Smooth muscle cell (in vitro differentiated cells): ENCODE measurements around the gene CD58. TPM values are rescaled to one million over a fixed set of nuclear protein-coding genes. Genes with fewer than 3 reads are reported as not detected.

Experiments used
- DNase-seq: peaks from one replicate; lab custom pipeline; 2025; ENCODE audit not compliant: unreplicated experiment; lab: John Stamatoyannopoulos, UW
- H2AFZ ChIP-seq: fragments of 200-600 bp; sonication (generic); 2 replicates; pipeline ENCODE4 v1.6.0; 2016; ENCODE audit warnings: antibody characterized with exemption, low read depth, mild to moderate bottlenecking
- H3F3A ChIP-seq: fragments of 200-600 bp; sonication (generic); 2 replicates; pipeline ENCODE4 v1.6.0; 2017; ENCODE audit warnings: antibody characterized with exemption, low read depth
- H3K27ac ChIP-seq: fragments of 200-600 bp; sonication (generic); 2 replicates; pipeline ENCODE4 v1.5.1; 2016; ENCODE audit warnings: low read depth, mild to moderate bottlenecking
- H3K27me3 ChIP-seq: fragments of 200-600 bp; sonication (generic); 2 replicates; pipeline ENCODE4 v1.6.1; 2016; ENCODE audit warnings: low read depth, mild to moderate bottlenecking
- H3K36me3 ChIP-seq: fragments of 200-600 bp; sonication (generic); 2 replicates; pipeline ENCODE4 v1.5.1; 2016; ENCODE audit warnings: low read depth
- H3K4me1 ChIP-seq: fragments of 200-600 bp; sonication (generic); 2 replicates; pipeline ENCODE4 v1.5.1; 2016; ENCODE audit warnings: low read depth
- H3K4me2 ChIP-seq: fragments of 200-600 bp; sonication (generic); 2 replicates; pipeline ENCODE4 v1.6.0; 2016; ENCODE audit warnings: mild to moderate bottlenecking
- H3K4me3 ChIP-seq: fragments of 200-600 bp; sonication (generic); 2 replicates; pipeline ENCODE4 v1.5.1; 2016; ENCODE audit warnings: mild to moderate bottlenecking
- H3K79me2 ChIP-seq: fragments of 200-600 bp; sonication (generic); 2 replicates; pipeline ENCODE4 v1.6.0; 2016; ENCODE audit warnings: low read depth, mild to moderate bottlenecking
- H3K9ac ChIP-seq: fragments of 200-600 bp; sonication (generic); 2 replicates; pipeline ENCODE4 v1.6.0; 2016; ENCODE audit warnings: low read depth
- H3K9me3 ChIP-seq: fragments of 200-600 bp; sonication (generic); replicated peaks from 2 replicates; pipeline ENCODE4 v1.5.1; 2016; ENCODE audit warnings: low read depth
- H4K20me1 ChIP-seq: fragments of 200-600 bp; sonication (generic); 2 replicates; pipeline ENCODE4 v1.6.0; 2016; ENCODE audit warnings: low read depth
- WGBS: methylation state at CpG from one replicate; pipeline ENCODE4 v1.1.7; 2016; ENCODE audit warnings: low lambda C conversion rate; 5-methylcytosine and 5-hydroxymethylcytosine counted together
- polyA plus RNA-seq: library from polyadenylated mRNA; unstranded; fragments of >200 nt; fragmentation: Nextera tagmentation; extraction: Ambion mirVana; gene quantifications from 2 replicates; pipeline ENCODE4 v1.2.1, GENCODE V29; 2016
- total RNA-seq: library from RNA; depleted of rRNA; stranded (reverse); fragments of >200 nt; gene quantifications from 2 replicates; pipeline ENCODE4 v1.2.3, GENCODE V29; 2014
- TF ChIP-seq, protein P1 (sequence below): fragments of 200-600 bp; sonication (generic); IDR thresholded peaks from 2 replicates; pipeline ENCODE4 v1.5.1; 2017; ENCODE audit warnings: borderline replicate concordance, mild to moderate bottlenecking, antibody characterized with exemption; ENCODE audit not compliant: insufficient read depth, poor library complexity, severe bottlenecking

CD58 gene
- total and polyA plus RNA-seq, 2 experiments from 2014 or later = 33.5 to 43.8 TPM

GRCh38 chr1:116528329-116529083, 42.3 kb downstream of the CD58 start:
- Histone ChIP-seq H3K4me3 (no peak overlapping the region), H3K4me1 (no peaks in the 10 kb centered on the region), H4K20me1 (no peaks in the 10 kb centered on the region), H3K79me2 (no peaks in the 10 kb centered on the region), H3K9me3 (no peaks in the 10 kb centered on the region), H3K27ac (no peak overlapping the region), H3K9ac (no peak overlapping the region), H3K27me3 (no peaks in the 10 kb centered on the region), H3K4me2 (no peak overlapping the region), H3K36me3 (no peaks in the 10 kb centered on the region), H3F3A (no peaks in the 10 kb centered on the region), H2AFZ (no peak overlapping the region)
- DNase-seq = no peak
- TF ChIP-seq, protein P1, sequence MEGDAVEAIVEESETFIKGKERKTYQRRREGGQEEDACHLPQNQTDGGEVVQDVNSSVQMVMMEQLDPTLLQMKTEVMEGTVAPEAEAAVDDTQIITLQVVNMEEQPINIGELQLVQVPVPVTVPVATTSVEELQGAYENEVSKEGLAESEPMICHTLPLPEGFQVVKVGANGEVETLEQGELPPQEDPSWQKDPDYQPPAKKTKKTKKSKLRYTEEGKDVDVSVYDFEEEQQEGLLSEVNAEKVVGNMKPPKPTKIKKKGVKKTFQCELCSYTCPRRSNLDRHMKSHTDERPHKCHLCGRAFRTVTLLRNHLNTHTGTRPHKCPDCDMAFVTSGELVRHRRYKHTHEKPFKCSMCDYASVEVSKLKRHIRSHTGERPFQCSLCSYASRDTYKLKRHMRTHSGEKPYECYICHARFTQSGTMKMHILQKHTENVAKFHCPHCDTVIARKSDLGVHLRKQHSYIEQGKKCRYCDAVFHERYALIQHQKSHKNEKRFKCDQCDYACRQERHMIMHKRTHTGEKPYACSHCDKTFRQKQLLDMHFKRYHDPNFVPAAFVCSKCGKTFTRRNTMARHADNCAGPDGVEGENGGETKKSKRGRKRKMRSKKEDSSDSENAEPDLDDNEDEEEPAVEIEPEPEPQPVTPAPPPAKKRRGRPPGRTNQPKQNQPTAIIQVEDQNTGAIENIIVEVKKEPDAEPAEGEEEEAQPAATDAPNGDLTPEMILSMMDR = no peak
- WGBS = 100% methylated on average over 1 of the region's 1 CpG

- H3F3A ChIP-seq = no peaks in the 10 kb centered on the region
- no peak for DNase-seq
- H3K36me3 ChIP-seq = no peaks in the 10 kb centered on the region
- H3K4me1 ChIP-seq = no peaks in the 10 kb centered on the region
- WGBS = 97% methylated on average over 2 of the region's 2 CpGs
- no peaks in the 10 kb centered on the region for H4K20me1 ChIP-seq
- H3K27me3 ChIP-seq = no peaks in the 10 kb centered on the region
- H3K9me3 ChIP-seq = no peaks in the 10 kb centered on the region
- no peak overlapping the region for H3K4me3 ChIP-seq
- no peak overlapping the region for H3K4me2 ChIP-seq
- no peak overlapping the region for H2AFZ ChIP-seq
- TF ChIP-seq, protein P1 = no peak
- H3K9ac ChIP-seq = no peak overlapping the region
- no peak overlapping the region for H3K27ac ChIP-seq
- H3K79me2 ChIP-seq = no peaks in the 10 kb centered on the region
Measured at GRCh38 chr1:116525440-116525839, 45.4 kb downstream of the CD58 start.

- Histone ChIP-seq H3K4me2 (peak overlapping the region; percentile 16), H3K36me3 (no peaks in the 10 kb centered on the region), H3K4me1 (no peaks in the 10 kb centered on the region), H3K27ac (no peak overlapping the region), H3K4me3 (no peak overlapping the region), H3K9me3 (no peaks in the 10 kb centered on the region), H3F3A (no peaks in the 10 kb centered on the region), H3K9ac (no peak overlapping the region), H3K79me2 (no peaks in the 10 kb centered on the region), H4K20me1 (no peaks in the 10 kb centered on the region), H3K27me3 (no peaks in the 10 kb centered on the region), H2AFZ (no peak overlapping the region)
- DNase-seq = no peak
- TF ChIP-seq, protein P1 = no peak
- WGBS = 77% methylated on average over 3 of the region's 3 CpGs
Measured at GRCh38 chr1:116521186-116521585, 49.6 kb downstream of the CD58 start.

GRCh38 chr1:116518400-116518799, 52.4 kb downstream of the CD58 start:
- no peak overlapping the region for H2AFZ ChIP-seq
- H4K20me1 ChIP-seq = no peaks in the 10 kb centered on the region
- no peak overlapping the region for H3K27ac ChIP-seq
- no peaks in the 10 kb centered on the region for H3K4me1 ChIP-seq
- no peaks in the 10 kb centered on the region for H3K79me2 ChIP-seq
- no peak overlapping the region for H3K4me3 ChIP-seq
- H3K4me2 ChIP-seq = no peak overlapping the region
- no peak for DNase-seq
- H3K9ac ChIP-seq = no peak overlapping the region
- TF ChIP-seq, protein P1 = no peak
- 99% methylated on average over 3 of the region's 3 CpGs for WGBS
- no peaks in the 10 kb centered on the region for H3F3A ChIP-seq
- no peaks in the 10 kb centered on the region for H3K27me3 ChIP-seq
- no peaks in the 10 kb centered on the region for H3K36me3 ChIP-seq
- H3K9me3 ChIP-seq = no peaks in the 10 kb centered on the region
